Measurements from ENCODE around the gene UTF1.

The UTF1 gene

DNA sequence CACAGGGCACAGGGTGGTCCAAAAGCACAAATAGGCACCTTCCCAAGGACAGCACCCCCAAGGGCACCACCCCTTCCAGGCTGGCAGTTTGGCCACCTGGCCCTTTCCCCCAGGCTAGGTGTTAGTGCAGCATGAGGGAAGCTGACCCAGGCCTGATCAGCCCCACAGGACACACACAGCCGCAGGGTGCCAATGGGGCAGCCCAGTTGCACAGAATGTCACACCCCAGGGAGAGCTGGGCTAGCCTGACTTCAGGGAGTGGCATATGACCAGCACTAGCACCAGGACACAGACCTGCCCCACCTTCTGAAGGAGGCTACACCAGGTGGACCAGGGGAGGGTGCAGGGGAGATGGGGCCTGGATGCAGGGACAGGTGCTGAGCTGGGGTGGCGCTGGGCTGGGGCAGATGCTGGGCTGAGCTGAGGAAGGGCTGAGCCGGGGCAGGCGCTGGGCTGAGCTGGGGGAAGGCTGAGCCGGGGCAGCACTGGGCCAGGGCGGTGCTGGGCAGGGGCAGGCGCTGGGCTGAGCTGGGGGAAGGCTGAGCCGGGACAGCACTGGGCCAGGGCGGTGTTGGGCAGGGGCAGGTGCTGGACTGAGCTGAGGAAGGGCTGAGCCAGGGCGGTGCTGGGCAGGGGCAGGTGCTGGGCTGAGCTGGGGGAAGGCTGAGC lies 50.5 kb downstream of the UTF1 start:
- no peak for TF ChIP-seq CTCF (IDR thresholded peaks at IDR 0.05)

DNA sequence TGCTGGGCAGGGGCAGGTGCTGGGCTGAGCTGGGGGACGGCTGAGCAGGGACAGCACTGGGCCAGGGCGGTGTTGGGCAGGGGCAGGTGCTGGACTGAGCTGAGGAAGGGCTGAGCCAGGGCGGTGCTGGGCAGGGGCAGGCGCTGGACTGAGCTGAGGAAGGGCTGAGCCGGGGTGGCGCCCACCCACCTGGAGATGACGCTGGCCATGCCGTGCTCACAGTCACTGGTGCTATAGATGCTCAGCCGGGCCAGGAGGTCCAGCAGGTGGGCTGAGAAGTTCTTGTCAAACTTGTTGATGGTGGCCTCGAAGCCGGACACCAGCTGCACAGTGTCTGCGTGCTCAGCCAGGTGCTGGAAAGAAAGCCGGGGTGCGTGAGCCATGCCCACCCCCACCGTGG lies 51.1 kb downstream of the UTF1 start:
- no peak for TF ChIP-seq CTCF (IDR thresholded peaks at IDR 0.05)
